ENCODE measurements around the gene APCDD1L.
"Not testable (repeated sequence)": the region's sequence is repeated elsewhere in the genome, so short reads cannot be mapped to it uniquely, and the experiment has no call there.

The APCDD1L gene

GRCh38 chr20:58431134-58431533 is 84.1 kb downstream of the APCDD1L start:
- in situ Hi-C loops (cut with MboI; ENCODE audit: low pct_unique_long_range_greater_than_20kb, low sequenced_read_pairs, unreplicated experiment) = no loop called here
- DNase-seq (ENCODE audit: low spot score) = no peak

GRCh38 chr20:58429303-58429702 is 85.9 kb downstream of the APCDD1L start:
- no peak for DNase-seq (ENCODE audit: low spot score)
- in situ Hi-C loops (cut with MboI; ENCODE audit: low pct_unique_long_range_greater_than_20kb, low sequenced_read_pairs, unreplicated experiment) = no loop called here
- TF ChIP-seq CTCF (IDR thresholded peaks at IDR 0.05; ENCODE audit: extremely low read depth, insufficient read depth, missing control alignments) = no peak

More at GRCh38 chr20:58431134-58431533, 84.1 kb downstream of the APCDD1L start:
- TF ChIP-seq CTCF (IDR thresholded peaks at IDR 0.05; ENCODE audit: extremely low read depth, insufficient read depth, missing control alignments) = no peak

- TF ChIP-seq CTCF (IDR thresholded peaks at IDR 0.05; ENCODE audit: extremely low read depth, insufficient read depth, missing control alignments) = no peak
- in situ Hi-C loops (cut with MboI; ENCODE audit: low pct_unique_long_range_greater_than_20kb, low sequenced_read_pairs, unreplicated experiment) = no loop called here
These were observed 86.8 kb downstream of the APCDD1L start for GRCh38 chr20:58428364-58428763.

GRCh38 chr20:58427571-58427970 is 87.6 kb downstream of the APCDD1L start:
- in situ Hi-C loops (cut with MboI; ENCODE audit: low pct_unique_long_range_greater_than_20kb, low sequenced_read_pairs, unreplicated experiment); DNase-seq (ENCODE audit: low spot score): not testable (repeated sequence)

More at GRCh38 chr20:58428364-58428763, 86.8 kb downstream of the APCDD1L start:
- DNase-seq (ENCODE audit: low spot score) = no peak

- TF ChIP-seq CTCF (IDR thresholded peaks at IDR 0.05; ENCODE audit: extremely low read depth, insufficient read depth, missing control alignments) = no peak
- in situ Hi-C loops (cut with MboI; ENCODE audit: low pct_unique_long_range_greater_than_20kb, low sequenced_read_pairs, unreplicated experiment) = no loop called here
- no peak for DNase-seq (ENCODE audit: low spot score)
These were observed 90.8 kb downstream of the APCDD1L start for GRCh38 chr20:58424218-58424969.

- no peak for DNase-seq (ENCODE audit: low spot score)
- in situ Hi-C loops (cut with MboI; ENCODE audit: low pct_unique_long_range_greater_than_20kb, low sequenced_read_pairs, unreplicated experiment) = no loop called here
- no peak for TF ChIP-seq CTCF (IDR thresholded peaks at IDR 0.05; ENCODE audit: extremely low read depth, insufficient read depth, missing control alignments)
These were observed 93.7 kb downstream of the APCDD1L start for GRCh38 chr20:58421497-58421850.

- no peak for TF ChIP-seq CTCF (IDR thresholded peaks at IDR 0.05; ENCODE audit: extremely low read depth, insufficient read depth, missing control alignments)
- in situ Hi-C loops (cut with MboI; ENCODE audit: low pct_unique_long_range_greater_than_20kb, low sequenced_read_pairs, unreplicated experiment) = no loop called here
- no peak for DNase-seq (ENCODE audit: low spot score)
These were observed 94.3 kb downstream of the APCDD1L start for GRCh38 chr20:58420798-58421496.

All from GM13977 (cell line).